ENCODE measurements around the gene OR6B1. TPM values are rescaled to one million over a fixed set of nuclear protein-coding genes. Genes with fewer than 3 reads are reported as not detected.

OR6B1 gene
- total RNA-seq, 1 experiment from 2014 or later: not detected

GRCh38 chr7:144011458-144012230 is 11.5 kb downstream of the OR6B1 start:
- Histone ChIP-seq H3K4me1 (replicated peaks) (no peaks in the 10 kb centered on the region), H3K27me3 (replicated peaks) (no peaks in the 10 kb centered on the region), H3K4me3 (no peak overlapping the region), H3K27ac (no peak overlapping the region), H3K9me3 (replicated peaks) (no peaks in the 10 kb centered on the region; the same call in 1 of the 2 replicates), H3K36me3 (no peaks in the 10 kb centered on the region)
- no peak for DNase-seq (ENCODE audit: low read depth in 1 of 2, low spot score in 2 of 2)

- Histone ChIP-seq H3K27me3 (replicated peaks) (no peaks in the 10 kb centered on the region), H3K4me1 (replicated peaks) (peaks cover 18% of the 10 kb centered on the region)
- DNase-seq (ENCODE audit: low read depth in 1 of 2, low spot score in 2 of 2): no peak
Measured at GRCh38 chr7:144018065-144018464, 17.9 kb downstream of the OR6B1 start.

GRCh38 chr7:144019457-144019856 is 19.3 kb downstream of the OR6B1 start:
- H3K4me1 ChIP-seq (replicated peaks): peaks cover 18% of the 10 kb centered on the region
- DNase-seq (ENCODE audit: low read depth in 1 of 2, low spot score in 2 of 2): peak; percentile 59 to 68
- peak overlapping the region; percentile 62 for H3K27ac ChIP-seq
- no peaks in the 10 kb centered on the region for H3K9me3 ChIP-seq (replicated peaks)
- no peak overlapping the region for H3K4me3 ChIP-seq
- no peaks in the 10 kb centered on the region for H3K36me3 ChIP-seq
- H3K27me3 ChIP-seq (replicated peaks): no peaks in the 10 kb centered on the region

More at GRCh38 chr7:144018065-144018464, 17.9 kb downstream of the OR6B1 start:
- H3K9me3 ChIP-seq (replicated peaks): no peaks in the 10 kb centered on the region
- no peak overlapping the region for H3K27ac ChIP-seq
- H3K36me3 ChIP-seq: no peaks in the 10 kb centered on the region
- no peak overlapping the region for H3K4me3 ChIP-seq

- peaks cover 18% of the 10 kb centered on the region for H3K4me1 ChIP-seq (replicated peaks)
- no peaks in the 10 kb centered on the region for H3K9me3 ChIP-seq (replicated peaks)
- DNase-seq (ENCODE audit: low read depth in 1 of 2, low spot score in 2 of 2): no peak
- no peaks in the 10 kb centered on the region for H3K36me3 ChIP-seq
- H3K27ac ChIP-seq: no peak overlapping the region
- H3K4me3 ChIP-seq: no peak overlapping the region
- no peaks in the 10 kb centered on the region for H3K27me3 ChIP-seq (replicated peaks)
Measured at GRCh38 chr7:144020340-144020739, 20.2 kb downstream of the OR6B1 start.

- no peak overlapping the region for H3K4me3 ChIP-seq
- peaks cover 18% of the 10 kb centered on the region for H3K4me1 ChIP-seq (replicated peaks)
- H3K36me3 ChIP-seq: no peaks in the 10 kb centered on the region
- no peak for DNase-seq (ENCODE audit: low read depth in 1 of 2, low spot score in 2 of 2)
- H3K9me3 ChIP-seq (replicated peaks): no peaks in the 10 kb centered on the region
- H3K27me3 ChIP-seq (replicated peaks): no peaks in the 10 kb centered on the region
- H3K27ac ChIP-seq: no peak overlapping the region
Measured at GRCh38 chr7:144022169-144022568, 22.0 kb downstream of the OR6B1 start.

GRCh38 chr7:144023171-144023827 is 23.2 kb downstream of the OR6B1 start:
- H3K36me3 ChIP-seq: no peaks in the 10 kb centered on the region
- no peak overlapping the region for H3K4me3 ChIP-seq
- peaks cover 18% of the 10 kb centered on the region for H3K4me1 ChIP-seq (replicated peaks)
- no peak for DNase-seq (ENCODE audit: low read depth in 1 of 2, low spot score in 2 of 2)
- H3K9me3 ChIP-seq (replicated peaks): no peaks in the 10 kb centered on the region
- H3K27ac ChIP-seq: no peak overlapping the region
- no peaks in the 10 kb centered on the region for H3K27me3 ChIP-seq (replicated peaks)

GRCh38 chr7:144024213-144024612 is 24.1 kb downstream of the OR6B1 start:
- Histone ChIP-seq H3K36me3 (no peaks in the 10 kb centered on the region), H3K9me3 (replicated peaks) (no peaks in the 10 kb centered on the region)

GRCh38 chr7:144026203-144026883 is 26.2 kb downstream of the OR6B1 start:
- Histone ChIP-seq H3K27me3 (replicated peaks) (no peaks in the 10 kb centered on the region), H3K9me3 (replicated peaks) (no peaks in the 10 kb centered on the region), H3K36me3 (no peaks in the 10 kb centered on the region), H3K27ac (no peak overlapping the region), H3K4me3 (no peak overlapping the region), H3K4me1 (replicated peaks) (no peaks in the 10 kb centered on the region)
- no peak for DNase-seq (ENCODE audit: low read depth in 1 of 2, low spot score in 2 of 2)

More at GRCh38 chr7:144024213-144024612, 24.1 kb downstream of the OR6B1 start:
- Histone ChIP-seq H3K27me3 (replicated peaks) (no peaks in the 10 kb centered on the region), H3K27ac (no peak overlapping the region), H3K4me1 (replicated peaks) (peaks cover 10% of the 10 kb centered on the region), H3K4me3 (no peak overlapping the region)
- DNase-seq (ENCODE audit: low read depth in 1 of 2, low spot score in 2 of 2): no peak

GRCh38 chr7:144027070-144027469 is 26.9 kb downstream of the OR6B1 start:
- DNase-seq (ENCODE audit: low read depth in 1 of 2, low spot score in 2 of 2): peak in 1 of 2 experiments; percentile 10
- Histone ChIP-seq H3K27me3 (replicated peaks) (no peaks in the 10 kb centered on the region), H3K36me3 (no peaks in the 10 kb centered on the region), H3K4me3 (no peak overlapping the region), H3K27ac (no peak overlapping the region), H3K9me3 (replicated peaks) (no peaks in the 10 kb centered on the region), H3K4me1 (replicated peaks) (no peaks in the 10 kb centered on the region)

GRCh38 chr7:144027974-144028373 is 27.9 kb downstream of the OR6B1 start:
- no peaks in the 10 kb centered on the region for H3K4me1 ChIP-seq (replicated peaks)
- no peaks in the 10 kb centered on the region for H3K36me3 ChIP-seq
- H3K9me3 ChIP-seq (replicated peaks): no peaks in the 10 kb centered on the region
- H3K27me3 ChIP-seq (replicated peaks): no peaks in the 10 kb centered on the region
- no peak for DNase-seq (ENCODE audit: low read depth in 1 of 2, low spot score in 2 of 2)
- H3K27ac ChIP-seq: no peak overlapping the region
- H3K4me3 ChIP-seq: no peak overlapping the region

- no peaks in the 10 kb centered on the region for H3K27me3 ChIP-seq (replicated peaks)
- no peaks in the 10 kb centered on the region for H3K4me1 ChIP-seq (replicated peaks)
- H3K4me3 ChIP-seq: no peak overlapping the region
- no peaks in the 10 kb centered on the region for H3K36me3 ChIP-seq
- no peaks in the 10 kb centered on the region for H3K9me3 ChIP-seq (replicated peaks)
- H3K27ac ChIP-seq: no peak overlapping the region
- DNase-seq (ENCODE audit: low read depth in 1 of 2, low spot score in 2 of 2): no peak
Measured at GRCh38 chr7:144028547-144028946, 28.4 kb downstream of the OR6B1 start.

GRCh38 chr7:144032516-144032915 is 32.4 kb downstream of the OR6B1 start:
- Histone ChIP-seq H3K9me3 (replicated peaks) (no peaks in the 10 kb centered on the region), H3K27ac (no peak overlapping the region), H3K4me3 (no peak overlapping the region), H3K27me3 (replicated peaks) (no peaks in the 10 kb centered on the region), H3K4me1 (replicated peaks) (no peaks in the 10 kb centered on the region), H3K36me3 (no peaks in the 10 kb centered on the region)
- no peak for DNase-seq (ENCODE audit: low read depth in 1 of 2, low spot score in 2 of 2)

GRCh38 chr7:144032985-144033709 is 33.0 kb downstream of the OR6B1 start:
- Histone ChIP-seq H3K9me3 (replicated peaks) (no peaks in the 10 kb centered on the region), H3K27me3 (replicated peaks) (no peaks in the 10 kb centered on the region)
- no peak for DNase-seq (ENCODE audit: low read depth in 1 of 2, low spot score in 2 of 2)

More at GRCh38 chr7:144032985-144033709, 33.0 kb downstream of the OR6B1 start:
- Histone ChIP-seq H3K36me3 (no peaks in the 10 kb centered on the region), H3K27ac (no peak overlapping the region), H3K4me3 (no peak overlapping the region), H3K4me1 (replicated peaks) (no peaks in the 10 kb centered on the region)

Data from SJSA1 (cell line).